GM12874 (cell line): ENCODE data around the gene CLEC1A.

ENCODE experiments used
- CTCF ChIP-seq: IDR thresholded peaks from 2 replicates; pipeline ENCODE4 v1.5.1; 2011; ENCODE audit warnings: low read depth, mild to moderate bottlenecking, control low read depth, low read length, moderate library complexity; ENCODE audit not compliant: insufficient read depth

CLEC1A gene

DNA sequence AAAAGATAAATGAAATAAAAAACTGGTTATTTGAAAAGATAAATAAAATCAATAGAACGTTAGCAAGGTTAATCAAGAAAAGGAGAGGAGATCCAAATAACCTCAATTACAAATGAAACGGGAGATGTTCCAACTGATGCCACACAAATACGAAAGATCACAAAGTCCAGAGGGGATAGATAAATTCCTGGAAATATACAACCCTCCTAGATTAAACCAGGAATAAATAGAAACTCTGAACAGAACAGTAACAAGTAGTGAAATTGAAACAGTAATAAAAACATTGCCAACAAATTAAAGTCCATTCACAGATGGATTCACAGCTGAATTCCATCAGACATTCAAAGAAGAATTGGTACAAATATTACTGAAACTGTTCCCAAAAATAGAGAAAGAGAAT, 12.4 kb downstream of the CLEC1A start:
- no peak for TF ChIP-seq CTCF

- TF ChIP-seq CTCF, result no peak
Measured at GRCh38 chr12:10084733-10085132, 14.1 kb downstream of the CLEC1A start.

- no peak for TF ChIP-seq CTCF
Measured at GRCh38 chr12:10082117-10082874, 16.5 kb downstream of the CLEC1A start.

DNA sequence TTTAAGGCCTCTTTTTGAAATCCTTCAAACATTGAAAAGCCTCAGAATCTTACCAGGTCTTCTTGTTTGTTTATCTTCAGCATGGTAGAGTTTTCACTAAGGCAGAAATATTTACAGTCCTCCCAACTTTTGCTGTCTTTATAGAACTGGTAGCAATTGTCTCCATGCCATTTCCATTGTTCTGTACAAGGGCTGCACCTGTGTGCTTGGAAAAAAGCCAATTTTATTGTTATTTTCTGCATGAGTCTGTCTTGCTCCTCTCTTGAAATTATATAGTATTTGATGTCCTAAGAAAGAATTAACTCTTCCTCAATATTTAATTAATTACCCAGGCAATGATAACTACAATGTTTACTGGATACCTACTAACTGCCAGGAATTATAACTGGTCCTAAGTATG, 23.3 kb downstream of the CLEC1A start:
- TF ChIP-seq CTCF, result no peak

- no peak for TF ChIP-seq CTCF
Measured at GRCh38 chr12:10073261-10073660, 25.5 kb downstream of the CLEC1A start.

DNA sequence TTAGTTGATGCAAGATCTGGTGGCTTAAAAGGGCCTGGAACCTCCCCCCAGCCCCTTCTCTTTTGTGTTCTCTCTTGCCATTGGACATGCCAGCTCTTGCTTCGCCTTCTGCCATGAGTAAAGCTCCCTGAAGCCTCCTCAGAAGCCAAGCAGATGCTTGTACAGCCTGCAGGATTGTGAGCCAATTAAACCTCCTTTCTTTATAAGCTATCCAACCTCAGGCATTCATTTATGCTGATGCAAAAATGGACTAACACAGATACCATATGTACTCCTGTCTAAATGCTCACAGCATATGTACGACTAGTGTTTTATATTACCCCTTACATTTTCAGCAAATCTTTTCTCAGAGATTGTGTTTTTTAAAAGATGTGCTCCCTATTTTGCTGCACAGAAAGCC, 26.7 kb downstream of the CLEC1A start:
- TF ChIP-seq CTCF, result no peak

GRCh38 chr12:10070380-10070779, 28.4 kb downstream of the CLEC1A start:
- no peak for TF ChIP-seq CTCF
